HCT116 (cell line): Measurements from ENCODE around the gene FAM131B. TPM values are rescaled to one million over a fixed set of nuclear protein-coding genes. Genes with fewer than 3 reads are reported as not detected.

Experiments used
- ATAC-seq: fragments of 200-7000 bp; cut with Tn5 transposase; 2 replicates; pipeline ENCODE4 v1.9.1; 2020; ENCODE audit warnings: mild to moderate bottlenecking, moderate library complexity
- BruUV-seq: library from RNA; stranded (reverse); fragments of 400-500 nt; replicated peaks from 2 replicates; lab custom pipeline; 2021; lab: Mats Ljungman, UMichigan
- CTCF ChIA-PET: fragments of 300-600 bp; sonication (Branson Sonifier 250); formaldehyde crosslinking; loops from one replicate; lab custom pipeline; 2021; ENCODE audit warnings: antibody characterized with exemption; lab: Charles Lee
- POLR2A ChIA-PET: fragments of 300-600, 350-600 bp; sonication (Branson Sonifier 250); formaldehyde crosslinking; loops from one replicate; lab custom pipeline; 2021; ENCODE audit warnings: antibody characterized with exemption; lab: Charles Lee
- RAD21 ChIA-PET, 2 experiments: fragments of 300-600 bp; sonication (Branson Sonifier 250); formaldehyde crosslinking; loops; one replicate each; lab custom pipeline; 2023; ENCODE audit warnings: low total read pairs in 2 of 2; ENCODE audit not compliant: uncharacterized antibody in 2 of 2, unreplicated experiment in 2 of 2, low non-redundant PET in 1 of 2; lab: Charles Lee
- DNase-seq: peaks from one replicate; pipeline ENCODE4 v3.0.0-alpha.2; 2010; ENCODE audit warnings: low read depth, low spot score
- H2AFZ ChIP-seq: fragments of 200-600 bp; shearing (Covaris generic), sonication (generic); 2 replicates; pipeline ENCODE4 v1.6.1; 2017; ENCODE audit warnings: low read depth, mixed run types, mixed read lengths, antibody characterized with exemption, low read length; ENCODE audit not compliant: poor library complexity, severe bottlenecking
- H3K27ac ChIP-seq: 2 replicates; pipeline ENCODE4 v1.5.1; 2012; ENCODE audit warnings: low read depth, low read length
- H3K27me3 ChIP-seq: fragments of 200-600 bp; sonication (generic); 2 replicates; pipeline ENCODE4 v1.6.1; 2016; ENCODE audit warnings: mixed run types, low read length, mixed read lengths; ENCODE audit not compliant: insufficient read depth
- H3K36me3 ChIP-seq, 2 experiments: fragments of 200-500 bp in 1 of 2; fragments of 200-600 bp in 1 of 2; sonication (Bioruptor generic) in 1 of 2; sonication (generic) in 1 of 2; 2 replicates each; pipeline versions ENCODE4 v1.5.1 to v1.6.1; 2014 to 2016; ENCODE audit warnings: low read length in 2 of 2, inconsistent platforms in 1 of 2, mixed read lengths in 1 of 2, mixed run types in 1 of 2; ENCODE audit not compliant: insufficient read depth in 2 of 2, control insufficient read depth in 1 of 2
- H3K4me1 ChIP-seq, 2 experiments: fragments of 200-600 bp in 1 of 2; sonication (generic) in 1 of 2; 2 replicates each; pipeline versions ENCODE4 v1.5.1 to v1.6.1; 2012 to 2017; ENCODE audit warnings: low read length in 2 of 2, inconsistent platforms in 1 of 2, mild to moderate bottlenecking in 1 of 2, mixed read lengths in 1 of 2, mixed run types in 1 of 2, moderate library complexity in 1 of 2; ENCODE audit not compliant: insufficient read depth in 2 of 2, control insufficient read depth in 1 of 2
- H3K4me2 ChIP-seq: fragments of 200-600 bp; sonication (generic); 2 replicates; pipeline ENCODE4 v1.6.1; 2017; ENCODE audit warnings: mixed run types, low read length, mixed read lengths
- H3K4me3 ChIP-seq, 2 experiments: fragments of 200-600 bp in 1 of 2; sonication (generic) in 1 of 2; replicated peaks in 1 of 2; 2 replicates each; pipeline ENCODE4 v1.5.1; 2011 to 2016; ENCODE audit warnings: low read length in 2 of 2, control low read depth in 1 of 2, low read depth in 1 of 2, mild to moderate bottlenecking in 1 of 2, mixed read lengths in 1 of 2, mixed run types in 1 of 2
- H3K79me2 ChIP-seq: fragments of 200-600 bp; sonication (generic); 2 replicates; pipeline ENCODE4 v1.6.1; 2017; ENCODE audit warnings: mild to moderate bottlenecking, mixed run types, low read length, moderate library complexity, mixed read lengths; ENCODE audit not compliant: insufficient read depth
- H3K9ac ChIP-seq: fragments of 200-600 bp; sonication (generic); 2 replicates; pipeline ENCODE4 v1.6.1; 2016; ENCODE audit warnings: low read length, mixed read lengths
- H3K9me2 ChIP-seq: fragments of 200-600 bp; sonication (generic), shearing (Covaris generic); 2 replicates; pipeline ENCODE4 v1.6.1; 2017; ENCODE audit warnings: mixed run types, mild to moderate bottlenecking, moderate library complexity; ENCODE audit not compliant: insufficient read depth
- H3K9me3 ChIP-seq, 2 experiments: fragments of 200-500 bp in 1 of 2; fragments of 200-600 bp in 1 of 2; sonication (Bioruptor generic) in 1 of 2; sonication (generic) in 1 of 2; 2 replicates each; pipeline ENCODE4 v1.6.1; 2014 to 2017; ENCODE audit warnings: low read length in 2 of 2, mixed read lengths in 2 of 2, inconsistent platforms in 1 of 2, low read depth in 1 of 2, mild to moderate bottlenecking in 1 of 2, mixed run types in 1 of 2, moderate library complexity in 1 of 2; ENCODE audit not compliant: control insufficient read depth in 1 of 2, insufficient read depth in 1 of 2
- H4K20me1 ChIP-seq: fragments of 200-600 bp; sonication (generic), shearing (Covaris generic); 2 replicates; pipeline ENCODE4 v1.6.1; 2017; ENCODE audit warnings: mixed run types, mild to moderate bottlenecking, moderate library complexity; ENCODE audit not compliant: insufficient read depth
- CEBPB ChIP-seq: IDR thresholded peaks from 2 replicates; pipeline ENCODE4 v1.6.1; 2012; ENCODE audit warnings: low read depth
- EZH2phosphoT487 ChIP-seq: fragments of 200-600 bp; IDR thresholded peaks from 2 replicates; pipeline ENCODE4 v1.6.1; 2018; ENCODE audit warnings: antibody characterized with exemption, borderline replicate concordance
- FOSL1 ChIP-seq: IDR thresholded peaks from 2 replicates; pipeline ENCODE4 v1.6.1; 2012; ENCODE audit warnings: low read depth
- POLR2AphosphoS5 ChIP-seq: IDR thresholded peaks from 2 replicates; pipeline ENCODE4 v1.6.1; 2011; ENCODE audit warnings: mild to moderate bottlenecking, low read depth, low read length, moderate library complexity
- REST ChIP-seq: IDR thresholded peaks from 2 replicates; pipeline ENCODE4 v1.6.1; 2012; ENCODE audit warnings: low read depth
- SP1 ChIP-seq: IDR thresholded peaks from 2 replicates; pipeline ENCODE4 v1.6.1; 2012; ENCODE audit warnings: low read depth
- SRF ChIP-seq: IDR thresholded peaks from 2 replicates; pipeline ENCODE4 v1.6.1; 2012; ENCODE audit warnings: low read depth
- ZNF274 ChIP-seq: fragments of 200-500 bp; sonication (Bioruptor generic); IDR thresholded peaks from 2 replicates; pipeline ENCODE4 v1.6.1; 2014; ENCODE audit warnings: mild to moderate bottlenecking, low read depth, low read length, inconsistent platforms
- intact Hi-C: fragments of 100-400 bp; cut with micrococcal nuclease; formaldehyde crosslinking; loops from 2 replicates; pipeline ENCODE4 v1.10.0; 2022
- total RNA-seq: library from RNA; stranded (reverse); gene quantifications from one replicate; pipeline ENCODE4 v1.2.1, GENCODE V29; 2021; ENCODE audit not compliant: unreplicated experiment
- TF ChIP-seq, protein P1 (sequence below), 3 experiments: fragments of 200-600 bp in 1 of 3; sonication (generic) in 1 of 3; IDR thresholded peaks in 2 of 3; conservative IDR thresholded peaks in 1 of 3; 2 replicates each; pipeline ENCODE4 v1.5.1; 2012 to 2017; ENCODE audit warnings: low read depth in 2 of 3, low read length in 2 of 3, antibody characterized with exemption in 1 of 3, borderline replicate concordance in 1 of 3, control low read depth in 1 of 3, mild to moderate bottlenecking in 1 of 3, mixed read lengths in 1 of 3, mixed run types in 1 of 3, moderate library complexity in 1 of 3; ENCODE audit not compliant: insufficient read depth in 1 of 3
- TF ChIP-seq, protein P2 (sequence below): IDR thresholded peaks from 2 replicates; pipeline ENCODE4 v1.6.1; 2012

FAM131B gene
- total RNA-seq, 1 experiment from 2014 or later: 0.20 TPM

- TF ChIP-seq, protein P1, sequence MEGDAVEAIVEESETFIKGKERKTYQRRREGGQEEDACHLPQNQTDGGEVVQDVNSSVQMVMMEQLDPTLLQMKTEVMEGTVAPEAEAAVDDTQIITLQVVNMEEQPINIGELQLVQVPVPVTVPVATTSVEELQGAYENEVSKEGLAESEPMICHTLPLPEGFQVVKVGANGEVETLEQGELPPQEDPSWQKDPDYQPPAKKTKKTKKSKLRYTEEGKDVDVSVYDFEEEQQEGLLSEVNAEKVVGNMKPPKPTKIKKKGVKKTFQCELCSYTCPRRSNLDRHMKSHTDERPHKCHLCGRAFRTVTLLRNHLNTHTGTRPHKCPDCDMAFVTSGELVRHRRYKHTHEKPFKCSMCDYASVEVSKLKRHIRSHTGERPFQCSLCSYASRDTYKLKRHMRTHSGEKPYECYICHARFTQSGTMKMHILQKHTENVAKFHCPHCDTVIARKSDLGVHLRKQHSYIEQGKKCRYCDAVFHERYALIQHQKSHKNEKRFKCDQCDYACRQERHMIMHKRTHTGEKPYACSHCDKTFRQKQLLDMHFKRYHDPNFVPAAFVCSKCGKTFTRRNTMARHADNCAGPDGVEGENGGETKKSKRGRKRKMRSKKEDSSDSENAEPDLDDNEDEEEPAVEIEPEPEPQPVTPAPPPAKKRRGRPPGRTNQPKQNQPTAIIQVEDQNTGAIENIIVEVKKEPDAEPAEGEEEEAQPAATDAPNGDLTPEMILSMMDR (IDR thresholded peaks at IDR 0.05 in 2 of 3, conservative IDR thresholded peaks at IDR 0.05 in 1 of 3; ENCODE audit: borderline replicate concordance in 1 of 3, insufficient read depth in 1 of 3, low read depth in 2 of 3, low read length in 2 of 3): no peak
- no peak for TF ChIP-seq SRF
- no peak for TF ChIP-seq EZH2phosphoT487
- TF ChIP-seq SP1: no peak
- TF ChIP-seq, all 23 proteins: peak for 0
These were observed 43.5 kb upstream of the FAM131B start (continued) for GRCh38 chr7:143406002-143406357.

- H4K20me1 ChIP-seq: no peaks in the 10 kb centered on the region
- H3K9me2 ChIP-seq: no peaks in the 10 kb centered on the region
- ChIA-PET RAD21 (no interaction called here), CTCF (interaction anchor here (0.6 kb wide), 1 partner anchor 25 kb away, joined by 3 read pairs; no protein-coding TSS in a partner anchor), POLR2A (interaction anchor here (1.6 kb wide), 1 partner anchor 9 kb away, joined by 5 read pairs; no protein-coding TSS in a partner anchor)
- no peak overlapping the region for H2AFZ ChIP-seq
- BruUV-seq: no TSS peak
- no peaks in the 10 kb centered on the region; a peak in 2 of 4 replicates for H3K36me3 ChIP-seq
- H3K4me1 ChIP-seq: peaks cover 15 to 22% of the 10 kb centered on the region in 2 experiments; a peak in 3 of 4 replicates
- DNase-seq (no peak), ATAC-seq (no peak)
- H3K27me3 ChIP-seq: no peaks in the 10 kb centered on the region
- no peak overlapping the region for H3K9ac ChIP-seq
- no peak overlapping the region for H3K27ac ChIP-seq
- H3K4me3 ChIP-seq: no peak overlapping the region
- no peak overlapping the region for H3K4me2 ChIP-seq
- no peaks in the 10 kb centered on the region for H3K9me3 ChIP-seq
- H3K79me2 ChIP-seq: peaks cover 3% of the 10 kb centered on the region; the same call in 1 of the 2 replicates
- intact Hi-C loops: loop anchor here (5.0 kb wide), 2 partner anchors 103 to 148 kb away; no protein-coding TSS in a partner anchor
- TF ChIP-seq FOSL1 (no peak), CEBPB (no peak), ZNF274 (no peak), REST (no peak), EZH2phosphoT487 (no peak), POLR2AphosphoS5 (no peak)
- TF ChIP-seq, protein P2, sequence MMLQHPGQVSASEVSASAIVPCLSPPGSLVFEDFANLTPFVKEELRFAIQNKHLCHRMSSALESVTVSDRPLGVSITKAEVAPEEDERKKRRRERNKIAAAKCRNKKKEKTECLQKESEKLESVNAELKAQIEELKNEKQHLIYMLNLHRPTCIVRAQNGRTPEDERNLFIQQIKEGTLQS: no peak
- TF ChIP-seq, protein P1 (IDR thresholded peaks at IDR 0.05 in 2 of 3, conservative IDR thresholded peaks at IDR 0.05 in 1 of 3; ENCODE audit: borderline replicate concordance in 1 of 3, insufficient read depth in 1 of 3, low read depth in 2 of 3, low read length in 2 of 3): no peak
- TF ChIP-seq, all 23 proteins: peak for 0
These were observed 42.9 kb upstream of the FAM131B start for GRCh38 chr7:143405173-143406001.
